K562 (cell line): Measurements from ENCODE around the gene GMIP. TPM values are rescaled to one million over a fixed set of nuclear protein-coding genes. Genes with fewer than 3 reads are reported as not detected.

Experiments
- ATAC-seq: fragments of 200-7000 bp; cut with Tn5 transposase; 3 replicates; pipeline ENCODE4 v1.9.1; 2020; ENCODE audit warnings: moderate library complexity
- BruUV-seq: library from RNA; stranded (reverse); fragments of 400-500 nt; replicated peaks from 2 replicates; lab custom pipeline; 2021; lab: Mats Ljungman, UMichigan
- CTCF ChIA-PET: fragments of 300-600 bp; formaldehyde crosslinking; extraction: SDS; loops from one replicate; lab custom pipeline; 2021; ENCODE audit warnings: low intra/inter-chr PET ratio; lab: Yijun Ruan, JAX
- POLR2A ChIA-PET: fragments of 300-600, 350-650 bp; sonication (Branson Sonifier 250); formaldehyde crosslinking; extraction: SDS; loops from one replicate; lab custom pipeline; 2021; ENCODE audit warnings: antibody characterized with exemption, inconsistent platforms; lab: Yijun Ruan, JAX
- DNase-seq, 4 experiments: peaks; one replicate each; pipeline versions ENCODE4 v3.0.0 to v3.0.0-alpha.2; 2011 to 2018; ENCODE audit warnings: low spot score in 3 of 4, mixed read lengths in 3 of 4; ENCODE audit errors: extremely low read depth in 1 of 4
- FAIRE-seq: peaks from 2 replicates; lab custom pipeline; 2011; peaks lifted over from hg19 to GRCh38; lab: Jason Lieb, UNC
- H2AFZ ChIP-seq: 2 replicates; pipeline ENCODE4 v1.6.0; 2011; ENCODE audit warnings: low read depth, low read length, control low read depth, inconsistent platforms
- H3K27ac ChIP-seq: fragments of 200-600 bp; 3 replicates; pipeline ENCODE4 v1.8.0; 2011; ENCODE audit warnings: low read depth, mild to moderate bottlenecking, control low read depth, inconsistent platforms, low read length, moderate library complexity, mixed read lengths; ENCODE audit errors: extremely low read depth
- H3K27me3 ChIP-seq, 2 experiments: fragments of 300-600 bp in 1 of 2; 2 replicates in 1 of 2; 3 replicates in 1 of 2; pipeline versions ENCODE4 v1.6.0 to v1.8.0; 2011; ENCODE audit warnings: inconsistent platforms in 2 of 2, low read length in 2 of 2, mild to moderate bottlenecking in 1 of 2, mixed read lengths in 1 of 2, moderate library complexity in 1 of 2; ENCODE audit not compliant: control insufficient read depth in 2 of 2, insufficient read depth in 2 of 2
- H3K36me3 ChIP-seq: fragments of 300-600 bp; 3 replicates; pipeline ENCODE4 v1.8.0; 2011; ENCODE audit warnings: mild to moderate bottlenecking, low read length, inconsistent platforms; ENCODE audit not compliant: control insufficient read depth, insufficient read depth
- H3K4me1 ChIP-seq, 2 experiments: fragments of 200-600 bp in 1 of 2; replicated peaks in 1 of 2; 2 replicates in 1 of 2; 3 replicates in 1 of 2; pipeline versions ENCODE4 v1.5.1 to v1.8.0; 2011; ENCODE audit warnings: inconsistent platforms in 2 of 2, low read length in 2 of 2, mild to moderate bottlenecking in 1 of 2, mixed read lengths in 1 of 2, moderate library complexity in 1 of 2; ENCODE audit not compliant: control insufficient read depth in 2 of 2, insufficient read depth in 2 of 2
- H3K4me2 ChIP-seq: 2 replicates; pipeline ENCODE4 v1.6.1; 2011; ENCODE audit warnings: low read length, control low read depth, inconsistent platforms, mixed read lengths; ENCODE audit not compliant: insufficient read depth
- H3K4me3 ChIP-seq: fragments of 200-600 bp; sonication (generic), shearing (Covaris generic); 2 replicates; pipeline ENCODE4 v1.5.1; 2016; ENCODE audit warnings: control low read depth, inconsistent platforms
- H3K79me2 ChIP-seq: fragments of 200-600 bp; 3 replicates; pipeline ENCODE4 v1.8.0; 2011; ENCODE audit warnings: low read length, inconsistent platforms; ENCODE audit not compliant: control insufficient read depth, insufficient read depth
- H3K9ac ChIP-seq, 2 experiments: 2 replicates each; pipeline versions ENCODE4 v1.6.0 to v1.6.1; 2011; ENCODE audit warnings: low read depth in 2 of 2, low read length in 2 of 2, control low read depth in 1 of 2, inconsistent platforms in 1 of 2, mild to moderate bottlenecking in 1 of 2, mixed read lengths in 1 of 2; ENCODE audit not compliant: insufficient read depth in 1 of 2
- H3K9me1 ChIP-seq: one replicate; pipeline ENCODE4 v1.6.0; 2011; ENCODE audit warnings: inconsistent platforms, mild to moderate bottlenecking, low read length, moderate library complexity; ENCODE audit not compliant: control insufficient read depth, insufficient read depth
- H3K9me3 ChIP-seq: replicated peaks from 2 replicates; pipeline ENCODE4 v1.5.1; 2011; ENCODE audit warnings: low read depth, low read length, inconsistent platforms; ENCODE audit not compliant: control insufficient read depth, insufficient read depth
- H4K20me1 ChIP-seq: replicated peaks from 2 replicates; pipeline ENCODE4 v1.6.1; 2011; ENCODE audit warnings: low read length, inconsistent platforms, mixed read lengths; ENCODE audit not compliant: control insufficient read depth, insufficient read depth
- LCOR ChIP-seq: sonication (generic); formaldehyde crosslinking; IDR thresholded peaks from 2 replicates; pipeline ENCODE4 v1.8.0; 2022; ENCODE audit warnings: mild to moderate bottlenecking, missing genetic modification reagents
- MNT ChIP-seq, 2 experiments: fragments of 450-650 bp; conservative IDR thresholded peaks; 2 replicates each; pipeline ENCODE4 v1.6.1; 2017; ENCODE audit warnings: mild to moderate bottlenecking in 2 of 2, moderate library complexity in 2 of 2
- POLR2G ChIP-seq: fragments of 200-400 bp; formaldehyde crosslinking; IDR thresholded peaks from 2 replicates; pipeline ENCODE4 v1.6.1; 2017; ENCODE audit warnings: low read depth, mild to moderate bottlenecking, antibody characterized with exemption, low read length, moderate library complexity
- RBM22 ChIP-seq: fragments of 200-400 bp; formaldehyde crosslinking; IDR thresholded peaks from 2 replicates; pipeline ENCODE4 v1.6.1; 2018; ENCODE audit warnings: low read length, low read depth; ENCODE audit not compliant: poor library complexity, severe bottlenecking
- WGBS: fragments of 100-300 bp; shearing (Covaris generic); methylation state at CpG from one replicate; pipeline ENCODE4 v1.1.6; 2016; ENCODE audit warnings: low coverage, mixed read lengths; ENCODE audit not compliant: insufficient coverage; ENCODE audit errors: missing lambda C conversion rate; 5-methylcytosine and 5-hydroxymethylcytosine counted together
- in situ Hi-C: fragments of 300-500 bp; cut with MboI; formaldehyde crosslinking; loops from 4 replicates; pipeline ENCODE4 v1.15.0; 2018; ENCODE audit warnings: inconsistent platforms, mixed read lengths
- intact Hi-C: fragments of 100-400 bp; cut with micrococcal nuclease; formaldehyde crosslinking; loops from 2 replicates; pipeline ENCODE4 v1.14.2; 2022
- polyA plus RNA-seq, 8 experiments: library from polyadenylated mRNA; depleted of rRNA in 4 of 8; stranded (reverse) in 5 of 8; unstranded in 3 of 8; fragments of >200 nt; fragmentation: Nextera tagmentation in 2 of 8; fragmentation: Illumina TruSeq in 1 of 8; extraction: Ambion mirVana in 2 of 8; extraction: Trizol in 1 of 8; gene quantifications; 2 replicates each; pipeline versions ENCODE4 v1.2.1 to v1.2.3, GENCODE V29; 2011 to 2014; ENCODE audit warnings: inconsistent platforms in 1 of 8, missing spikeins in 1 of 8
- total RNA-seq, 7 experiments: library from RNA; depleted of rRNA in 6 of 7; stranded (reverse); fragments of >200 nt in 6 of 7; fragmentation: Illumina TruSeq in 2 of 7; extraction: Trizol in 2 of 7; gene quantifications; 2 replicates each; pipeline versions ENCODE4 v1.2.1 to v1.2.3, GENCODE V29; 2011 to 2021; ENCODE audit warnings: low replicate concordance in 1 of 7

Gene GMIP
- total and polyA plus RNA-seq, 9 of the 15 experiments (the other 6 are each of a cell fraction or from before 2014, with no cell fraction given) = 0.14 to 15.8 (median 3.2) TPM

- Histone ChIP-seq H3K4me1 (peaks cover 0 to 4% of the 10 kb centered on the region in 2 experiments; a peak in 2 of 5 replicates), H3K4me2 (no peak overlapping the region), H3K4me3 (no peak overlapping the region), H3K9me3 (no peaks in the 10 kb centered on the region), H2AFZ (no peak overlapping the region), H3K9me1 (no peaks in the 10 kb centered on the region), H3K36me3 (peaks cover 98% of the 10 kb centered on the region), H3K27ac (no peak overlapping the region), H3K9ac (no peak overlapping the region), H3K79me2 (0 out of 3 replicates have a peak, but pooled peaks cover under 1% of the 10 kb centered on the region), H4K20me1 (no peaks in the 10 kb centered on the region), H3K27me3 (no peaks in the 10 kb centered on the region)
- FAIRE-seq (no peak), ATAC-seq (no peak), DNase-seq (peak in 1 of 4 experiments; percentile 2)
- in situ Hi-C loops = no loop called here
- intact Hi-C loops = no loop called here
- CTCF ChIA-PET = no interaction called here
- WGBS = 91% methylated on average over 13 of the region's 15 CpGs
- BruUV-seq = no TSS peak
- no peak for TF ChIP-seq MNT (conservative IDR thresholded peaks at IDR 0.05)
- TF ChIP-seq LCOR (CRISPR knock-in tag) = no peak
- no peak for TF ChIP-seq RBM22
- peak; percentile 24; the same call in 1 of the 2 replicates for TF ChIP-seq POLR2G
- POLR2A ChIA-PET = no interaction called here
These were observed 11.0 kb upstream of the GMIP start for GRCh38 chr19:19654441-19654840.
